CD14-positive monocyte (primary cell): Measurements from ENCODE around the gene RUVBL1. TPM values are rescaled to one million over a fixed set of nuclear protein-coding genes. Genes with fewer than 3 reads are reported as not detected.
A peak's percentile ranks its signal among the peaks of the same experiment; 100 is the strongest.

Experiments
- DNase-seq, 3 donors: peaks; one replicate each; pipeline ENCODE4 v3.0.0-alpha.2; 2011 to 2022
- H2AFZ ChIP-seq: 2 replicates; pipeline ENCODE4 v1.6.0; 2012; ENCODE audit warnings: mild to moderate bottlenecking, low read depth, low read length, inconsistent platforms; ENCODE audit not compliant: insufficient read depth, poor library complexity, severe bottlenecking
- H3K27ac ChIP-seq, 2 donors: 1 replicate in 1 of 2; 2 replicates in 1 of 2; pipeline ENCODE4 v1.5.1; 2012 to 2013; ENCODE audit warnings: low read length in 2 of 2, control low read depth in 1 of 2, inconsistent platforms in 1 of 2, low read depth in 1 of 2, mild to moderate bottlenecking in 1 of 2
- H3K27me3 ChIP-seq, 2 donors: one replicate each; pipeline versions ENCODE4 v1.6.0 to v1.6.1; 2011 to 2013; ENCODE audit warnings: low read length in 2 of 2; ENCODE audit not compliant: control insufficient read depth in 2 of 2, insufficient read depth in 2 of 2
- H3K36me3 ChIP-seq, 2 donors: replicated peaks in 1 of 2; 1 replicate in 1 of 2; 2 replicates in 1 of 2; pipeline versions ENCODE4 v1.5.1 to v1.6.1; 2012 to 2013; ENCODE audit warnings: low read length in 2 of 2, control low read depth in 1 of 2, inconsistent platforms in 1 of 2, mild to moderate bottlenecking in 1 of 2; ENCODE audit not compliant: insufficient read depth in 2 of 2, control insufficient read depth in 1 of 2
- H3K4me1 ChIP-seq, 2 donors: 1 replicate in 1 of 2; 2 replicates in 1 of 2; pipeline versions ENCODE4 v1.5.1 to v1.6.1; 2012 to 2013; ENCODE audit warnings: low read length in 2 of 2, control low read depth in 1 of 2, inconsistent platforms in 1 of 2, mild to moderate bottlenecking in 1 of 2, moderate library complexity in 1 of 2; ENCODE audit not compliant: insufficient read depth in 2 of 2, control insufficient read depth in 1 of 2
- H3K4me2 ChIP-seq: replicated peaks from 2 replicates; pipeline ENCODE3; 2012; ENCODE audit warnings: low read length, moderate library complexity, mild to moderate bottlenecking; ENCODE audit not compliant: poor library complexity, severe bottlenecking; ENCODE audit errors: extremely low read depth
- H3K4me3 ChIP-seq, 3 experiments: fragments of 200-600 bp in 1 of 3; sonication (generic) in 1 of 3; replicated peaks in 1 of 3; 1 replicate in 2 of 3; 2 replicates in 1 of 3; pipeline ENCODE4 v1.5.1; 2011 to 2013; ENCODE audit warnings: low read length in 3 of 3, mild to moderate bottlenecking in 3 of 3, control low read depth in 2 of 3, low read depth in 2 of 3, inconsistent platforms in 1 of 3, moderate library complexity in 1 of 3
- H3K79me2 ChIP-seq: 2 replicates; pipeline ENCODE4 v1.6.0; 2012; ENCODE audit warnings: mild to moderate bottlenecking, control low read depth, inconsistent platforms, low read length, moderate library complexity; ENCODE audit not compliant: insufficient read depth
- H3K9ac ChIP-seq: 2 replicates; pipeline ENCODE4 v1.6.0; 2017; ENCODE audit warnings: low read length, mild to moderate bottlenecking; ENCODE audit not compliant: insufficient read depth, poor library complexity, severe bottlenecking
- H3K9me3 ChIP-seq, 2 donors: replicated peaks in 1 of 2; 1 replicate in 1 of 2; 2 replicates in 1 of 2; pipeline versions ENCODE4 v1.5.1 to v1.6.1; 2012 to 2013; ENCODE audit warnings: low read length in 2 of 2, control low read depth in 1 of 2; ENCODE audit not compliant: control insufficient read depth in 1 of 2, insufficient read depth in 1 of 2
- H4K20me1 ChIP-seq: 2 replicates; pipeline ENCODE4 v1.6.0; 2012; ENCODE audit warnings: mild to moderate bottlenecking, low read length, control low read depth, moderate library complexity; ENCODE audit not compliant: insufficient read depth
- H3K27ac Mint-ChIP-seq, 7 donors: one replicate each; pipeline ENCODE4 v1.8.0; 2020; ENCODE audit warnings: mild to moderate bottlenecking in 7 of 7, mixed read lengths in 7 of 7, moderate library complexity in 6 of 7, inconsistent platforms in 2 of 7
- H3K27me3 Mint-ChIP-seq, 3 donors: one replicate each; pipeline ENCODE4 v1.8.0; 2021 to 2022; ENCODE audit warnings: low read depth in 3 of 3, mild to moderate bottlenecking in 3 of 3, mixed read lengths in 3 of 3, moderate library complexity in 3 of 3, inconsistent platforms in 1 of 3
- H3K36me3 Mint-ChIP-seq, 2 donors: one replicate each; pipeline ENCODE4 v1.8.0; 2020; ENCODE audit warnings: mixed read lengths in 2 of 2, inconsistent platforms in 1 of 2, mild to moderate bottlenecking in 1 of 2
- H3K4me1 Mint-ChIP-seq: one replicate; pipeline ENCODE4 v1.8.0; 2020; ENCODE audit warnings: mild to moderate bottlenecking, mixed read lengths
- H3K4me3 Mint-ChIP-seq, 2 donors: one replicate each; pipeline ENCODE4 v1.8.0; 2020; ENCODE audit warnings: mild to moderate bottlenecking in 2 of 2, mixed read lengths in 2 of 2, moderate library complexity in 1 of 2
- H3K9me3 Mint-ChIP-seq, 7 donors: one replicate each; pipeline ENCODE4 v1.8.0; 2020 to 2022; ENCODE audit warnings: mixed read lengths in 7 of 7, mild to moderate bottlenecking in 6 of 7, moderate library complexity in 6 of 7, inconsistent platforms in 2 of 7
- WGBS: methylation state at CpG from one replicate; pipeline ENCODE4 v1.1.5; 2013; ENCODE audit warnings: missing lambda C conversion rate; ENCODE audit not compliant: insufficient coverage; 5-methylcytosine and 5-hydroxymethylcytosine counted together
- intact Hi-C, 2 donors: fragments of 100-400 bp; cut with micrococcal nuclease; formaldehyde crosslinking; loops; one replicate each; pipeline versions ENCODE4 v1.15.0 to v1.15.1; 2023
- polyA plus RNA-seq, 3 donors: library from polyadenylated mRNA; depleted of rRNA in 1 of 3; unstranded in 2 of 3; stranded (reverse) in 1 of 3; fragments of 300-500 nt in 2 of 3; fragments of >200 nt in 1 of 3; fragmentation: Illumina TruSeq in 2 of 3; gene quantifications; 1 replicate in 2 of 3; 2 replicates in 1 of 3; pipeline ENCODE4 v1.2.3, GENCODE V29; 2012 to 2021
- TF ChIP-seq, protein P1 (sequence below): fragments of 200-600 bp; IDR thresholded peaks from one replicate; pipeline ENCODE4 v1.8.0; 2022; ENCODE audit warnings: antibody characterized with exemption, mild to moderate bottlenecking

Gene RUVBL1
- polyA plus RNA-seq, 3 donors: 11.0 to 16.2 (median 14.4) TPM

DNA sequence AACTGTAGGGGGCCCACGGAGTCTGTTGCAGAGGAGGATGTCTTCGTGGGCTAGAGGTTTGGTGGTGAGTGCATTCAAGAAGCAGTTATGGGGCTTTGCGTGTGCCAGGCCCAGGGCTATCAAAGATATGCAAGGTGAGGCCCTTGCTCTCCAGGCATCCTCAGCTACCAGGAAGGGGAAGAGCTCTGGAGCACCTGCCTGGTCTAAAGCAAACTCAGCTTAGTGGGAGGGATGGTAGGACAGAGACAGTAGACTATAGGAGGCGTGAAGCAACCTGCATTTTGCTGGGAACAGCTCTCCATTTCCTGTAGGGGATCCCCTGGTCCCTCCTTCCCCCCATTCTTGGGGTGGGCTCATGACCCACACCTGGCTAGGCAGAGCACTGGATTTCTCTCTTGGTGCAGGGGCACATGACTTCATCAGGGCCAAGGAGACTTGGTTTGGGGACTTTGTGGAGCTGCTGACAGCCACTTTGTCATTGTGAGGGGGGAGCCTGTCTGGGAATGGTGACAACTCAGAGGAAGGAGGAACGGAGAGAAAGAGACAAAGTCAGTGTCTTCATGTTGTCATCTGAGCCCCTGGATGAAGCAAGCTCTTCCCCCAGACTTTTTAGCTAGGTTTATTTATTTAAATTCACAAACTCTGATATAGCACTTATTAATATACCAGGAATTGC is 21.0 kb upstream of the RUVBL1 start:
- H3K4me1 Mint-ChIP-seq: peaks cover 22% of the 10 kb centered on the region
- TF ChIP-seq, protein P1, sequence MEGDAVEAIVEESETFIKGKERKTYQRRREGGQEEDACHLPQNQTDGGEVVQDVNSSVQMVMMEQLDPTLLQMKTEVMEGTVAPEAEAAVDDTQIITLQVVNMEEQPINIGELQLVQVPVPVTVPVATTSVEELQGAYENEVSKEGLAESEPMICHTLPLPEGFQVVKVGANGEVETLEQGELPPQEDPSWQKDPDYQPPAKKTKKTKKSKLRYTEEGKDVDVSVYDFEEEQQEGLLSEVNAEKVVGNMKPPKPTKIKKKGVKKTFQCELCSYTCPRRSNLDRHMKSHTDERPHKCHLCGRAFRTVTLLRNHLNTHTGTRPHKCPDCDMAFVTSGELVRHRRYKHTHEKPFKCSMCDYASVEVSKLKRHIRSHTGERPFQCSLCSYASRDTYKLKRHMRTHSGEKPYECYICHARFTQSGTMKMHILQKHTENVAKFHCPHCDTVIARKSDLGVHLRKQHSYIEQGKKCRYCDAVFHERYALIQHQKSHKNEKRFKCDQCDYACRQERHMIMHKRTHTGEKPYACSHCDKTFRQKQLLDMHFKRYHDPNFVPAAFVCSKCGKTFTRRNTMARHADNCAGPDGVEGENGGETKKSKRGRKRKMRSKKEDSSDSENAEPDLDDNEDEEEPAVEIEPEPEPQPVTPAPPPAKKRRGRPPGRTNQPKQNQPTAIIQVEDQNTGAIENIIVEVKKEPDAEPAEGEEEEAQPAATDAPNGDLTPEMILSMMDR: no peak
- intact Hi-C loops: no loop called here
- WGBS: 90% methylated on average over 3 of the region's 5 CpGs
- H3K9me3 ChIP-seq: no peaks in the 10 kb centered on the region
- H2AFZ ChIP-seq: peak overlapping the region; percentile 63
- H3K36me3 Mint-ChIP-seq: no peaks in the 10 kb centered on the region
- peak overlapping the region; percentile 72 for H3K4me2 ChIP-seq
- H3K9ac ChIP-seq: no peak overlapping the region
- peaks cover 2 to 7% (median 3%) of the 10 kb centered on the region in 3 donors for H3K27me3 Mint-ChIP-seq
- peak overlapping the region in 1 of 2 donors; percentile 34 for H3K4me3 Mint-ChIP-seq
- peak overlapping the region; percentile 87 to 98 (median 91) for H3K27ac Mint-ChIP-seq
- no peaks in the 10 kb centered on the region for H3K79me2 ChIP-seq
- no peaks in the 10 kb centered on the region for H4K20me1 ChIP-seq
- H3K27ac ChIP-seq: peak overlapping the region; percentile 69 to 77
- peaks cover 21 to 23% of the 10 kb centered on the region in 2 donors for H3K4me1 ChIP-seq
- H3K27me3 ChIP-seq: no peaks in the 10 kb centered on the region
- no peaks in the 10 kb centered on the region for H3K36me3 ChIP-seq
- peak overlapping the region in 1 of 3 experiments; percentile 61 for H3K4me3 ChIP-seq
- DNase-seq: peak in 1 of 3 donors; percentile 39
- peaks cover 0 to 2% (median 0%) of the 10 kb centered on the region in 7 donors for H3K9me3 Mint-ChIP-seq

DNA sequence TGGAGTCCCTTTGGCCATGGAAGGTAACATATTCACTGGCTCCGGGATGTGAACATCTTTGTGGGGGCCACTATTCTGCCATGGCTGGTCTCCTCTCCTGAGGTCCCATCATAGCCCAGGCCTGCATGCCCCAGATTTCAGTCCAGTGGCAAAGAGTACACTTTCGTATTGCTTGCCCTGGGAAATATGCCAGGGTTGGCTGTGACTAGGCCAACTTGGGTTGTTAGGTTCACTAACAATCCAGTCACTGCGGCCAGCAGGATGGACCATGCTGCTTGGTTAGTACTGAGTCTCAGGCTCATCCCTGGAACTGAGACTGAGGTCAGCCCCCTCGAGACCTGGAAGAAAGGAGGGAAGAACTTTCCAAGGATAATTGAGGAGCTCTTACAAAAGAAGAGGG is 19.9 kb upstream of the RUVBL1 start:
- Histone ChIP-seq H3K9ac (no peak overlapping the region), H2AFZ (no peak overlapping the region), H3K4me2 (no peak overlapping the region), H3K27ac (no peak overlapping the region), H3K4me1 (peaks cover 19 to 21% of the 10 kb centered on the region in 2 donors), H3K36me3 (no peaks in the 10 kb centered on the region), H3K79me2 (no peaks in the 10 kb centered on the region), H4K20me1 (no peaks in the 10 kb centered on the region), H3K27me3 (peaks cover 0 to under 1% of the 10 kb centered on the region in 2 donors), H3K4me3 (no peak overlapping the region), H3K9me3 (no peaks in the 10 kb centered on the region)
- intact Hi-C loops: no loop called here
- Mint-ChIP-seq H3K4me3 (no peak overlapping the region), H3K27me3 (peaks cover 3 to 16% (median 6%) of the 10 kb centered on the region in 3 donors), H3K9me3 (peaks cover 0 to 2% (median 0%) of the 10 kb centered on the region in 7 donors), H3K4me1 (peaks cover 19% of the 10 kb centered on the region), H3K27ac (peak overlapping the region in 2 of 7 donors; percentile 5 to 32), H3K36me3 (no peaks in the 10 kb centered on the region)
- DNase-seq: no peak
- 100% methylated on average over 3 of the region's 4 CpGs for WGBS
- TF ChIP-seq, protein P1: no peak
